Lower lobe of right lung (tissue), 2 donors: ENCODE results near the gene POLR3A. TPM values are rescaled to one million over a fixed set of nuclear protein-coding genes. Genes with fewer than 3 reads are reported as not detected.

ENCODE experiments used
- ATAC-seq, 2 donors: fragments of 200-7000 bp; cut with Tn5 transposase; one replicate each; pipeline ENCODE4 v1.9.1; 2020 to 2022; ENCODE audit warnings: mild to moderate bottlenecking in 2 of 2, moderate library complexity in 2 of 2
- DNase-seq: peaks from one replicate; pipeline ENCODE4 v3.0.0-alpha.2; 2020
- H3K27ac ChIP-seq: fragments of 200-600 bp; one replicate; pipeline ENCODE4 v1.8.0; 2022
- H3K27me3 ChIP-seq: fragments of 200-600 bp; one replicate; pipeline ENCODE4 v1.8.0; 2022; ENCODE audit warnings: low read depth
- H3K36me3 ChIP-seq: fragments of 200-600 bp; one replicate; pipeline ENCODE4 v1.8.0; 2022; ENCODE audit warnings: mild to moderate bottlenecking
- H3K4me1 ChIP-seq: fragments of 200-600 bp; one replicate; pipeline ENCODE4 v1.8.0; 2022
- H3K4me3 ChIP-seq: fragments of 200-600 bp; one replicate; pipeline ENCODE4 v1.8.0; 2022; ENCODE audit warnings: mild to moderate bottlenecking
- H3K9me3 ChIP-seq: fragments of 200-600 bp; one replicate; pipeline ENCODE4 v1.8.0; 2022
- CTCF ChIP-seq: fragments of 200-600 bp; IDR thresholded peaks from one replicate; pipeline ENCODE4 v1.8.0; 2022; ENCODE audit warnings: antibody characterized with exemption, mild to moderate bottlenecking
- intact Hi-C: fragments of 100-400 bp; cut with DNase I; formaldehyde crosslinking; loops from one replicate; pipeline ENCODE4 v1.11.0; 2022
- total RNA-seq: library from RNA; stranded (reverse); fragmentation: NEBNext Ultra II Directional; extraction: Animal tissue kit (Norgen Biotek cat#: 25700); gene quantifications from one replicate; pipeline ENCODE4 v1.2.1, GENCODE V29; 2021
- donor health status: DM: no; HTN: yes; CAD: no; lungs with severe emphysema.

The POLR3A gene
- total RNA-seq, 1 donor from 2014 or later = 11.2 TPM

GRCh38 chr10:77925410-77925794 lies 103.9 kb downstream of the POLR3A start:
- Histone ChIP-seq H3K4me3 (peak overlapping the region; percentile 90), H3K27me3 (no peaks in the 10 kb centered on the region), H3K9me3 (no peaks in the 10 kb centered on the region), H3K4me1 (peaks cover 29% of the 10 kb centered on the region), H3K27ac (peak overlapping the region; percentile 65), H3K36me3 (no peaks in the 10 kb centered on the region)
- no peak for TF ChIP-seq CTCF
- DNase-seq = no peak
- ATAC-seq = peak; percentile 34 to 46
- intact Hi-C loops = no loop called here

GRCh38 chr10:77922566-77923179 lies 106.6 kb downstream of the POLR3A start:
- no peak for TF ChIP-seq CTCF
- ATAC-seq = no peak
- H3K27ac ChIP-seq = no peak overlapping the region
- intact Hi-C loops = no loop called here
- H3K27me3 ChIP-seq = no peaks in the 10 kb centered on the region
- peaks cover 34% of the 10 kb centered on the region for H3K4me1 ChIP-seq
- DNase-seq = no peak
- H3K36me3 ChIP-seq = no peaks in the 10 kb centered on the region
- H3K9me3 ChIP-seq = no peaks in the 10 kb centered on the region
- H3K4me3 ChIP-seq = no peak overlapping the region

GRCh38 chr10:77922055-77922454 lies 107.3 kb downstream of the POLR3A start:
- no peak overlapping the region for H3K4me3 ChIP-seq
- no peaks in the 10 kb centered on the region for H3K36me3 ChIP-seq
- no peak for ATAC-seq
- intact Hi-C loops = no loop called here
- H3K9me3 ChIP-seq = no peaks in the 10 kb centered on the region
- no peak for TF ChIP-seq CTCF
- no peak for DNase-seq
- H3K4me1 ChIP-seq = peaks cover 28% of the 10 kb centered on the region
- H3K27ac ChIP-seq = no peak overlapping the region
- H3K27me3 ChIP-seq = no peaks in the 10 kb centered on the region

- Histone ChIP-seq H3K36me3 (no peaks in the 10 kb centered on the region), H3K9me3 (no peaks in the 10 kb centered on the region), H3K27me3 (no peaks in the 10 kb centered on the region), H3K27ac (no peak overlapping the region), H3K4me3 (no peak overlapping the region), H3K4me1 (peaks cover 28% of the 10 kb centered on the region)
- ATAC-seq (no peak), DNase-seq (no peak)
- intact Hi-C loops = no loop called here
- no peak for TF ChIP-seq CTCF
Observed at GRCh38 chr10:77921395-77921794, 107.9 kb downstream of the POLR3A start.

GRCh38 chr10:77920495-77920894 lies 108.8 kb downstream of the POLR3A start:
- ATAC-seq (peak in 1 of 2 donors; percentile 26), DNase-seq (no peak)
- Histone ChIP-seq H3K9me3 (no peaks in the 10 kb centered on the region), H3K4me1 (peaks cover 22% of the 10 kb centered on the region), H3K27me3 (no peaks in the 10 kb centered on the region), H3K27ac (no peak overlapping the region), H3K4me3 (no peak overlapping the region), H3K36me3 (no peaks in the 10 kb centered on the region)
- intact Hi-C loops = no loop called here
- TF ChIP-seq CTCF = no peak

- no peak overlapping the region for H3K4me3 ChIP-seq
- no peaks in the 10 kb centered on the region for H3K9me3 ChIP-seq
- H3K27me3 ChIP-seq = no peaks in the 10 kb centered on the region
- H3K27ac ChIP-seq = no peak overlapping the region
- TF ChIP-seq CTCF = no peak
- ATAC-seq (no peak), DNase-seq (no peak)
- no peaks in the 10 kb centered on the region for H3K36me3 ChIP-seq
- peaks cover 14% of the 10 kb centered on the region for H3K4me1 ChIP-seq
- intact Hi-C loops = no loop called here
Observed at GRCh38 chr10:77919713-77920108, 109.6 kb downstream of the POLR3A start.
